ENCODE data around the gene SERPIND1. TPM values are rescaled to one million over a fixed set of nuclear protein-coding genes. Genes with fewer than 3 reads are reported as not detected.

SERPIND1 gene
- total RNA-seq, 3 donors from 2014 or later = 0.29 TPM; not detected in 2

DNA sequence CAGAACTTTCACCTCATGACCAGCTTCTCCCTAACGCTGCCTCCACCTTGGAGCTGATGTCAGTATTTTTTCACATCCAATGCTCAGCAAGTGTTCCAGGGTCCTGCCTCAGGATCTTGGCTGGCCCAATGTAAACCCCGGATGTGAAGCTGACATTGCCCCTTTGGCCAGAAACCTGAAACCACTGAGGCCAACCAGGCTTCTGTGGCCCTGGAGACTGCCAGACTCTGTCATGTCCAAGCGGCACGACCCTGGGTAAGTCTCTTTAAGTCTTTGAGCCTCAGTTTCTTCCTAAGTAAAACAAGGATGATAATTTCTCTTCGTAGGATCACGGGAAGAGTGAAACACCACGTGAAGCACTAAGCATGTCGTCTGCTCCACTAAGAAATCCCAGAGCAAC is 22.8 kb downstream of the SERPIND1 start:
- no peak overlapping the region for H3K27ac ChIP-seq
- H3K27me3 ChIP-seq = no peaks in the 10 kb centered on the region
- no peak for DNase-seq (ENCODE audit: low spot score in 2 of 2)
- H3K9me3 ChIP-seq = no peaks in the 10 kb centered on the region
- intact Hi-C loops (cut with DNase I; ENCODE audit: low total_unique reads) = no loop called here
- H3K4me3 ChIP-seq = no peak overlapping the region
- peaks cover 8% of the 10 kb centered on the region for H3K36me3 ChIP-seq
- no peaks in the 10 kb centered on the region for H3K4me1 ChIP-seq
- no peak for TF ChIP-seq POLR2A (IDR thresholded peaks at IDR 0.05)
- TF ChIP-seq POLR2AphosphoS5 (IDR thresholded peaks at IDR 0.05) = no peak
- TF ChIP-seq, protein P1, sequence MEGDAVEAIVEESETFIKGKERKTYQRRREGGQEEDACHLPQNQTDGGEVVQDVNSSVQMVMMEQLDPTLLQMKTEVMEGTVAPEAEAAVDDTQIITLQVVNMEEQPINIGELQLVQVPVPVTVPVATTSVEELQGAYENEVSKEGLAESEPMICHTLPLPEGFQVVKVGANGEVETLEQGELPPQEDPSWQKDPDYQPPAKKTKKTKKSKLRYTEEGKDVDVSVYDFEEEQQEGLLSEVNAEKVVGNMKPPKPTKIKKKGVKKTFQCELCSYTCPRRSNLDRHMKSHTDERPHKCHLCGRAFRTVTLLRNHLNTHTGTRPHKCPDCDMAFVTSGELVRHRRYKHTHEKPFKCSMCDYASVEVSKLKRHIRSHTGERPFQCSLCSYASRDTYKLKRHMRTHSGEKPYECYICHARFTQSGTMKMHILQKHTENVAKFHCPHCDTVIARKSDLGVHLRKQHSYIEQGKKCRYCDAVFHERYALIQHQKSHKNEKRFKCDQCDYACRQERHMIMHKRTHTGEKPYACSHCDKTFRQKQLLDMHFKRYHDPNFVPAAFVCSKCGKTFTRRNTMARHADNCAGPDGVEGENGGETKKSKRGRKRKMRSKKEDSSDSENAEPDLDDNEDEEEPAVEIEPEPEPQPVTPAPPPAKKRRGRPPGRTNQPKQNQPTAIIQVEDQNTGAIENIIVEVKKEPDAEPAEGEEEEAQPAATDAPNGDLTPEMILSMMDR (IDR thresholded peaks at IDR 0.05) = no peak

DNA sequence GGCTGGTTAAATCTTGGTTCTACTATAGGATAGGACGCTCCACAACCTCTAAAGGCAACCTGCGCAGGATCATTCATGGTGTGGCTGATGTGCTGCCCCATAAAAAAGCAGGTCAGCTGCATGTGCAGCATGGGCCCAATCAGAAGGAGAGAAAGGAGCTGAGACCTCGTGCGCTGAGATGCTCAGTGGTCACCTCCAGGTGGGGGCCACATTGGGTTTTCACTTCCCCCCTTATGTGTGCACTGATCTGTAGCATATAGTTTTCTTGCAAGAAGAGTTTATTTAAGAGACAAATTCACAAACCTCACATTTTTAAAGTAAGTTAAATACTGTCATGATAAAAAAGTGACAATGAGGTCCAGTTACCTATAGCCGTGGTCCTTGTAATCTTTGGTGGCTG is 24.3 kb downstream of the SERPIND1 start:
- intact Hi-C loops (cut with DNase I; ENCODE audit: low total_unique reads) = no loop called here
- no peak for DNase-seq (ENCODE audit: low spot score in 2 of 2)
- TF ChIP-seq POLR2A (IDR thresholded peaks at IDR 0.05) (no peak), POLR2AphosphoS5 (IDR thresholded peaks at IDR 0.05) (no peak)
- TF ChIP-seq, protein P1 (IDR thresholded peaks at IDR 0.05) = no peak
- no peaks in the 10 kb centered on the region for H3K9me3 ChIP-seq
- H3K4me3 ChIP-seq = no peak overlapping the region
- H3K27me3 ChIP-seq = no peaks in the 10 kb centered on the region
- H3K4me1 ChIP-seq = no peaks in the 10 kb centered on the region
- H3K36me3 ChIP-seq = peaks cover 13% of the 10 kb centered on the region
- no peak overlapping the region for H3K27ac ChIP-seq

DNA sequence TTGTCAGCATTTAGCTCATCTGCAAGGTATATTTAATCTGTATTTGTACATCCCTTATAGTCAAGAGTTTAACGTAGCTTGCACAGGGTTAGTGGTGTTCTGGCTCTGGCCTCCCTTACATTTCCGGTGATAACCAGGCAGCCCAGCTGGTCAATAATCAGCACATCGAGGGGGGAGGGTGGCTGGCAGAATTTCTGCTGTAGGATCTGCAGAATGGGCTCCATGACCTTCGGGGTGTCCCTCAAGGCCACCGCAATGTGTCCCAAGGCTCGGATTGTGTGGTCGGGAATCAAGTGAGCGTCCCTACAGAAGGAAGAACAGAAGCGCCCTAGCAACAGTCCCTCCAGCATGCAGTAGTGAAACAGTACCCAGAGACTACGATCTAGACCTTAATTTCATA is 25.1 kb downstream of the SERPIND1 start:
- Histone ChIP-seq H3K4me3 (no peak overlapping the region), H3K27me3 (no peaks in the 10 kb centered on the region), H3K4me1 (no peaks in the 10 kb centered on the region), H3K27ac (peak overlapping the region; percentile 21 to 40), H3K9me3 (no peaks in the 10 kb centered on the region), H3K36me3 (peaks cover 13% of the 10 kb centered on the region)
- intact Hi-C loops (cut with DNase I; ENCODE audit: low total_unique reads) = no loop called here
- TF ChIP-seq, protein P1 (IDR thresholded peaks at IDR 0.05) = no peak
- no peak for TF ChIP-seq POLR2AphosphoS5 (IDR thresholded peaks at IDR 0.05)
- no peak for TF ChIP-seq POLR2A (IDR thresholded peaks at IDR 0.05)
- DNase-seq (ENCODE audit: low spot score in 2 of 2) = no peak

DNA sequence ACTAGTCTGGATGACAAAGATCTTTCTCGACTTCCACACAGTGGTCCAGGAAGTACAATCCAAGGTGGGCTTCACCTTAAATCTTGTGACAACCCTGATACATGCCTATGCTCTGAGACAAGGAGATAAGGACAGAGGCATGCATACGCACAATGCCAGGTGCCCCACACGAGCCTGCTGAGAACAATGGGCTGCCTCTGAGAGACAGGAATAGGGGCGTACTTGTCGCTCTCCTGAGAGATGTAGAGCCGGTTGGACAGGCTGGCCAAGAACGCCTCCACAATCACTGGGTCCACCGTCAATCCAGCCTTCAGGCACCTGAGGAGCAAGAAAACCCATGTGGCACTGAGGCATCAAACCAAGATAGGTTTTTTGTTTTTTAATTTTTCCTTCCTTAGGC is 25.5 kb downstream of the SERPIND1 start:
- no peak for DNase-seq (ENCODE audit: low spot score in 2 of 2)
- Histone ChIP-seq H3K27ac (peak overlapping the region; percentile 21 to 40), H3K4me1 (no peaks in the 10 kb centered on the region), H3K4me3 (no peak overlapping the region), H3K36me3 (peaks cover 13% of the 10 kb centered on the region), H3K9me3 (no peaks in the 10 kb centered on the region), H3K27me3 (no peaks in the 10 kb centered on the region)
- TF ChIP-seq POLR2A (IDR thresholded peaks at IDR 0.05) = no peak
- no peak for TF ChIP-seq POLR2AphosphoS5 (IDR thresholded peaks at IDR 0.05)
- TF ChIP-seq, protein P1 (IDR thresholded peaks at IDR 0.05) = no peak
- intact Hi-C loops (cut with DNase I; ENCODE audit: low total_unique reads) = no loop called here

DNA sequence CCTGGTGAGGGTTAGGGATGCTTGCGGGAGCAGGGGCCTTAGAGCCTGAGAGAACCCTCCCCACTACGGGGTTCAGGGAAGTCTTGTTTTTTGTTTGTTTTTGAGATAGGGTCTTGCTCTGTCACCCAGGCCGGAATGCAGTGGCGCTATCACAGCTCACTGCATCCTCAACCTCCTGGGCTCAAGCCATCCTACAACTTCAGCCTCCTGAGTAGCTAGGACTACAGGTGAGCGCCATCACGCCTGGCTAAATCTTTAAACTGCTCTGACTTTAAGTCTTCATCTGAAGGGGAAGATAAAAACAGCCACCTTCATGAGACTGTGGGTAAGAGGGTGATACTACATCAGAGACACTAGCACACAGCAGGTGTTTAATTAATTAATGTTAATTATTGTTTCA is 28.5 kb downstream of the SERPIND1 start:
- H3K4me3 ChIP-seq = no peak overlapping the region
- H3K27me3 ChIP-seq = no peaks in the 10 kb centered on the region
- H3K27ac ChIP-seq = no peak overlapping the region
- intact Hi-C loops (cut with DNase I; ENCODE audit: low total_unique reads) = no loop called here
- H3K4me1 ChIP-seq = no peaks in the 10 kb centered on the region
- peak in 1 of 2 donors; percentile 20 for DNase-seq (ENCODE audit: low spot score in 2 of 2)
- peaks cover 9% of the 10 kb centered on the region for H3K36me3 ChIP-seq
- TF ChIP-seq POLR2A (IDR thresholded peaks at IDR 0.05) (no peak), POLR2AphosphoS5 (IDR thresholded peaks at IDR 0.05) (no peak)
- TF ChIP-seq, protein P1 (IDR thresholded peaks at IDR 0.05) = no peak
- no peaks in the 10 kb centered on the region for H3K9me3 ChIP-seq

All from breast epithelium (tissue), 4 donors.